Pulmonary artery endothelial cell (primary cell): ENCODE results near the gene RELB. TPM values are rescaled to one million over a fixed set of nuclear protein-coding genes. Genes with fewer than 3 reads are reported as not detected.
A peak's percentile ranks its signal among the peaks of the same experiment; 100 is the strongest.
"Not testable (repeated sequence)": the region's sequence is repeated elsewhere in the genome, so short reads cannot be mapped to it uniquely, and the experiment has no call there.

Source experiments
- DNase-seq: peaks from one replicate; pipeline ENCODE4 v3.0.0-alpha.2; 2011; ENCODE audit warnings: low read depth, low spot score
- total RNA-seq: library from RNA; depleted of rRNA; stranded (reverse); fragments of >200 nt; gene quantifications from 2 replicates; pipeline ENCODE4 v1.2.3, GENCODE V29; 2014

RELB gene
- total RNA-seq: 10.7 and 12.1 TPM in 2 replicates

- DNase-seq: peak; percentile 62
Observed at GRCh38 chr19:45001087-45001739, at the start of gene RELB. TSS of gene RELB (plus strand) at chr19:45001464. CDS start at chr19:45001580, 116 bp downstream.

- DNase-seq: no peak
Observed at GRCh38 chr19:44954278-44954648, 47.0 kb upstream of the RELB start.

GRCh38 chr19:44954649-44955504 is 46.4 kb upstream of the RELB start, which contains the start of gene CLPTM1:
TSS of gene CLPTM1 (plus strand) at chr19:44955380. CDS start at chr19:44955396, 16 bp downstream.
- peak; percentile 89 for DNase-seq

- no peak for DNase-seq
Observed at GRCh38 chr19:44955505-44956439, 45.5 kb upstream of the RELB start.

- no peak for DNase-seq
Observed at GRCh38 chr19:44957526-44957925, 43.7 kb upstream of the RELB start.

GRCh38 chr19:44958090-44958489 is 43.2 kb upstream of the RELB start:
- DNase-seq: no peak

- DNase-seq: no peak
Observed at GRCh38 chr19:44959691-44960090, 41.6 kb upstream of the RELB start.

GRCh38 chr19:44960906-44961728 is 40.1 kb upstream of the RELB start:
- no peak for DNase-seq

GRCh38 chr19:44961821-44962220 is 39.4 kb upstream of the RELB start:
- DNase-seq: no peak

GRCh38 chr19:44968118-44968517 is 33.1 kb upstream of the RELB start:
- DNase-seq: no peak

- no peak for DNase-seq
Observed at GRCh38 chr19:44968670-44969069, 32.6 kb upstream of the RELB start.

GRCh38 chr19:44969437-44969836 is 31.8 kb upstream of the RELB start:
- DNase-seq: no peak

- not testable (repeated sequence) for DNase-seq
Observed at GRCh38 chr19:44971451-44971850, 29.8 kb upstream of the RELB start.

GRCh38 chr19:44972802-44973201 is 28.5 kb upstream of the RELB start:
- DNase-seq: no peak

GRCh38 chr19:44973982-44974735 is 27.1 kb upstream of the RELB start:
- DNase-seq: no peak

- no peak for DNase-seq
Observed at GRCh38 chr19:44974857-44975256, 26.4 kb upstream of the RELB start.

- no peak for DNase-seq
Observed at GRCh38 chr19:44975444-44975843, 25.8 kb upstream of the RELB start.

- no peak for DNase-seq
Observed at GRCh38 chr19:44984005-44984404, 17.3 kb upstream of the RELB start.

GRCh38 chr19:44985445-44985844 is 15.8 kb upstream of the RELB start:
- no peak for DNase-seq

- DNase-seq: no peak
Observed at GRCh38 chr19:44986389-44986788, 14.9 kb upstream of the RELB start.
